HuH-7.5 (cell line): Measurements from ENCODE around the gene USH1G.
"Not testable (repeated sequence)": the region's sequence is repeated elsewhere in the genome, so short reads cannot be mapped to it uniquely, and the experiment has no call there.

Experiments
- DNase-seq: peaks from one replicate; pipeline ENCODE4 v3.0.0; 2011; ENCODE audit warnings: low spot score

Gene USH1G

GRCh38 chr17:74922694-74923537 lies at the start of gene USH1G:
Gene USH1G, minus strand, starts transcription at chr17:74923255. Its CDS starts 182 bp downstream, at chr17:74923073.
- DNase-seq = peak; percentile 71

GRCh38 chr17:74972107-74972972 lies 49.3 kb upstream of the USH1G start, which contains the start of gene HID1:
Gene HID1, minus strand, starts transcription at chr17:74972759. Its CDS starts 103 bp downstream, at chr17:74972656.
- DNase-seq = peak; percentile 82

GRCh38 chr17:74971842-74972106 lies 48.7 kb upstream of the USH1G start:
- no peak for DNase-seq

GRCh38 chr17:74971069-74971841 lies 48.2 kb upstream of the USH1G start:
- DNase-seq = no peak

GRCh38 chr17:74970395-74970794 lies 47.3 kb upstream of the USH1G start:
- DNase-seq = no peak

GRCh38 chr17:74969501-74969900 lies 46.4 kb upstream of the USH1G start:
- not testable (repeated sequence) for DNase-seq

GRCh38 chr17:74968361-74968780 lies 45.3 kb upstream of the USH1G start:
- no peak for DNase-seq

GRCh38 chr17:74964988-74965622 lies 42.0 kb upstream of the USH1G start:
- no peak for DNase-seq

- DNase-seq = no peak
Measured at GRCh38 chr17:74964246-74964761, 41.2 kb upstream of the USH1G start.

GRCh38 chr17:74963656-74964055 lies 40.6 kb upstream of the USH1G start:
- DNase-seq = no peak

GRCh38 chr17:74962622-74963394 lies 39.8 kb upstream of the USH1G start:
- DNase-seq = no peak

GRCh38 chr17:74961657-74962350 lies 38.7 kb upstream of the USH1G start:
- DNase-seq = peak; percentile 90

- DNase-seq = peak; percentile 92
Measured at GRCh38 chr17:74960570-74961342, 37.7 kb upstream of the USH1G start.

- no peak for DNase-seq
Measured at GRCh38 chr17:74959826-74960515, 36.9 kb upstream of the USH1G start.

- DNase-seq = peak; percentile 89
Measured at GRCh38 chr17:74957935-74958740, 35.1 kb upstream of the USH1G start.

- DNase-seq = no peak
Measured at GRCh38 chr17:74956093-74956492, 33.0 kb upstream of the USH1G start.

GRCh38 chr17:74954665-74955421 lies 31.8 kb upstream of the USH1G start:
- DNase-seq = no peak
